Neutrophil (primary cell): ENCODE measurements around the gene MASP1.
"Not testable (repeated sequence)": the region's sequence is repeated elsewhere in the genome, so short reads cannot be mapped to it uniquely, and the experiment has no call there.

ENCODE experiments used
- H3K27ac ChIP-seq: fragments of 200-600 bp; sonication (generic); 2 replicates; pipeline ENCODE4 v1.5.1; 2016; ENCODE audit warnings: mild to moderate bottlenecking, moderate library complexity
- H3K27me3 ChIP-seq: fragments of 200-600 bp; sonication (generic); 2 replicates; pipeline ENCODE4 v1.6.0; 2016; ENCODE audit warnings: mild to moderate bottlenecking
- H3K36me3 ChIP-seq: fragments of 200-600 bp; sonication (generic); 2 replicates; pipeline ENCODE4 v1.5.1; 2017
- H3K4me1 ChIP-seq, 2 experiments: fragments of 200-600 bp in 1 of 2; sonication (generic) in 1 of 2; 1 replicate in 1 of 2; 2 replicates in 1 of 2; pipeline versions ENCODE4 v1.5.1 to v1.6.1; 2013 to 2016; ENCODE audit warnings: low read depth in 1 of 2, low read length in 1 of 2, mild to moderate bottlenecking in 1 of 2, moderate library complexity in 1 of 2; ENCODE audit not compliant: control insufficient read depth in 1 of 2, insufficient read depth in 1 of 2
- H3K4me3 ChIP-seq, 2 experiments: fragments of 200-600 bp in 1 of 2; sonication (generic) in 1 of 2; 1 replicate in 1 of 2; 2 replicates in 1 of 2; pipeline ENCODE4 v1.5.1; 2013 to 2016; ENCODE audit warnings: low read depth in 1 of 2, low read length in 1 of 2, mild to moderate bottlenecking in 1 of 2, moderate library complexity in 1 of 2
- H3K9me3 ChIP-seq: fragments of 200-600 bp; sonication (generic); 2 replicates; pipeline ENCODE4 v1.5.1; 2016
- TF ChIP-seq, protein P1 (sequence below): fragments of 200-600 bp; sonication (generic); IDR thresholded peaks from 2 replicates; pipeline ENCODE4 v1.5.1; 2016; ENCODE audit warnings: antibody characterized with exemption

The MASP1 gene

DNA sequence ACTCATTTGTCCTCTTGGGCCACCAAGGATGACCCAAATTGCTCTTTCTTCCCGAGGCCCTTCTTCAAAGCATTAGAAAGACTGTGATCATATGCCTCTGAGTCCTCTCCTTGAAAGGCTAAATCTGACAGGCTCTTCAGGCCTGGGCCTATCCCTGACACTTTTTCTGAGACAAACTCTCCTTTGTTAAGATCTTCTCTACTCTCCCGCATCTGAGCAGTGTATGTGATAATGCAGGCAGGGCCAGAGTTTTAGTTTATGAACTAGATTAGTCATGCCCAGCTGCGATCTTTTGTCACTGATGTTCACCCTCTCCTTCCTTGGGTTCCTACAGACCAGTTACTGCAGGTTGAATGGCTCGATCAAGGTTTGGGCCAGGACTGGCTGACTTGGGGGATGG, 39.2 kb downstream of the MASP1 start:
- Histone ChIP-seq H3K4me1 (no peaks in the 10 kb centered on the region), H3K36me3 (no peaks in the 10 kb centered on the region), H3K9me3 (no peaks in the 10 kb centered on the region), H3K27ac (no peak overlapping the region), H3K4me3 (no peak overlapping the region), H3K27me3 (no peaks in the 10 kb centered on the region)
- TF ChIP-seq, protein P1, sequence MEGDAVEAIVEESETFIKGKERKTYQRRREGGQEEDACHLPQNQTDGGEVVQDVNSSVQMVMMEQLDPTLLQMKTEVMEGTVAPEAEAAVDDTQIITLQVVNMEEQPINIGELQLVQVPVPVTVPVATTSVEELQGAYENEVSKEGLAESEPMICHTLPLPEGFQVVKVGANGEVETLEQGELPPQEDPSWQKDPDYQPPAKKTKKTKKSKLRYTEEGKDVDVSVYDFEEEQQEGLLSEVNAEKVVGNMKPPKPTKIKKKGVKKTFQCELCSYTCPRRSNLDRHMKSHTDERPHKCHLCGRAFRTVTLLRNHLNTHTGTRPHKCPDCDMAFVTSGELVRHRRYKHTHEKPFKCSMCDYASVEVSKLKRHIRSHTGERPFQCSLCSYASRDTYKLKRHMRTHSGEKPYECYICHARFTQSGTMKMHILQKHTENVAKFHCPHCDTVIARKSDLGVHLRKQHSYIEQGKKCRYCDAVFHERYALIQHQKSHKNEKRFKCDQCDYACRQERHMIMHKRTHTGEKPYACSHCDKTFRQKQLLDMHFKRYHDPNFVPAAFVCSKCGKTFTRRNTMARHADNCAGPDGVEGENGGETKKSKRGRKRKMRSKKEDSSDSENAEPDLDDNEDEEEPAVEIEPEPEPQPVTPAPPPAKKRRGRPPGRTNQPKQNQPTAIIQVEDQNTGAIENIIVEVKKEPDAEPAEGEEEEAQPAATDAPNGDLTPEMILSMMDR, result no peak

DNA sequence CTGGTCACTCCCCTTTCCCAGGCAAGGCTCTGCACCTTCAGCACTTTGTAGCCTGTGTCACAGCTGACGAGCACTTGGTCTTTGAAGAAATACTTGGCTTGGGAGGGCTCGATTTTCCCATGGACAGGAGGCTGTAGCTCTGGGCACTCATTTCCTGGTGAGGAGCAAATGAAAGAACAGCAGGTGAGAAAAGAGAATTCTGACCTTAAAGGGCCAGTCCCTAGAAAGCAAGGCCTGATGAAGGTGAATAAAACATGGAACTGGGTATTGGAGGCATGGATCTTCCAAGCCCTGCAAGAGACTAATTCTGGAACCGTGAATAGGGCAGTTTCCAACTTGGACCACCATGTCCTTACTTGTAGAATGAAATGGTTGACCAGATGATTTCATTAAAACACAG, 39.9 kb downstream of the MASP1 start:
- TF ChIP-seq, protein P1, result no peak
- no peak overlapping the region for H3K27ac ChIP-seq
- H3K4me1 ChIP-seq, result no peaks in the 10 kb centered on the region
- no peak overlapping the region for H3K4me3 ChIP-seq
- no peaks in the 10 kb centered on the region for H3K9me3 ChIP-seq
- H3K27me3 ChIP-seq, result no peaks in the 10 kb centered on the region
- no peaks in the 10 kb centered on the region for H3K36me3 ChIP-seq

DNA sequence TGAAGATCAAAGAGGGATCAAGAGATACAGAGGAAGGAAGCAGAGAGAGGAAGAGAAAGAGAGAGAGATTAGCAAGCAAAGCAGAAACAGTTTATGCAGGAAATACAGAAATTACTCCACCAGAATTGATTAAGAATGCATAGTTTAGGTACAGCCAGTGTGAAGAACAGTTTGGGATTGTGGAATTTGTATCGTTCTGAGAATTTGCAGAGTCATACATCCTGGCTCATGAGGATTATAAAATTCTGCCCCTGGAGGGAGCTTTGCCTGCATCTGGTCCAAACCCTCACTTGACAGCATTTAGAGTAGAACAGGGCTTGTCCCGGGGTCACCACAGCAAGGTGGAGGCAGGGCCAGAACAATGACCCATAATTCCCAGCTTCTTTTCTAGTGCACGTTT, 44.1 kb downstream of the MASP1 start:
- H3K36me3 ChIP-seq, result no peaks in the 10 kb centered on the region
- TF ChIP-seq, protein P1, result no peak
- no peaks in the 10 kb centered on the region for H3K4me1 ChIP-seq
- H3K27me3 ChIP-seq, result no peaks in the 10 kb centered on the region
- no peaks in the 10 kb centered on the region for H3K9me3 ChIP-seq
- H3K27ac ChIP-seq, result no peak overlapping the region
- no peak overlapping the region for H3K4me3 ChIP-seq

DNA sequence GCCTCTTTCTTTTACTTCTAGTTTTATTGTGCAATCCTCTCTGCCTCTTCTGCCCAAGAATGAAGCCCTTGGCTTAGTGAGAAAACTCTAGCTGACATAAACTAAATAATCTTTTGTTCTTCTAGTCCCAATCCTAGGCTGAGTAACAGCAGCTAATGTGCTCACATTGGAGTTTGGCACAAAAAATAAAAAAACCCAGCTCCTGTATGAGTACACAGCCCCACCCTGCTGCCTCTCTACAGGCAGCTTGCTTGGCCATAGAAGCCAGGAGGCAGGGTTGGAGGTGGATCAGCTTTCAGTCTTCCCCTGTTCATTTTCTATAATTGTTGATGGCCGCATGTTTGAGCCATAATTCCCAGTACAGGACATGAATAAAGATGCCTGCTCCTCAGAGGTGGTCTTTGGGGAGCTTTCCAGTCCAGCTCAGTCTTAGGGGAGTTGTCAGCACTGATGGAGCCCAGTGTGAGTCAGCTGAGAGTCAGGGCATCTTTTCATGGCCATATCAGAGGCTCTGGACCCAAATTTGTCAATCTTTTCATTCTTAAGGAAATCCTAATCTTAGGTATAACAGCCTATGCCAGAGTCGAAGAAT, 47.5 kb downstream of the MASP1 start:
- Histone ChIP-seq H3K36me3 (no peaks in the 10 kb centered on the region), H3K4me1 (no peaks in the 10 kb centered on the region), H3K27me3 (no peaks in the 10 kb centered on the region), H3K27ac (no peak overlapping the region), H3K9me3 (no peaks in the 10 kb centered on the region), H3K4me3 (no peak overlapping the region)
- TF ChIP-seq, protein P1, result no peak

DNA sequence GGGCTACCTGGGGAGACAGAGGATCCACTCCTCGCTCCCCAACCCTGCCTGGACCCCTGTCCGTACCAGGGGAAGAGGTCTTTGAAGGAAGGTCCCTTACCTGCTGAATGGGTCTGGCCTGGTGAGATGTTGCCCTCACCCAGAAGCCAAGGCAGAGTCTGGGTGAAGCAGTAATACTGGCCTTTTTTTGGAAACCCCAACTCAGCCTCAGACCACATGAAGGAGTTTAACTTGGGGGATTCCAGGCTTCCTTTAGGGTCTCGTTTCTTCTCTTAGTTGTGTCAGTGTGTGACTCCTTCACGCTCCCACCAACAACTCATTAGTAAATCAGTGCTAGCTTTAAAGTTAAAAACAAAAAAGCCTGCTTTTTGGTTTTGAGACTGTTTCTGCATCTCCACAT, 48.6 kb downstream of the MASP1 start:
- no peaks in the 10 kb centered on the region for H3K4me1 ChIP-seq
- H3K4me3 ChIP-seq, result no peak overlapping the region
- TF ChIP-seq, protein P1, result no peak
- H3K9me3 ChIP-seq, result no peaks in the 10 kb centered on the region
- H3K27me3 ChIP-seq, result no peaks in the 10 kb centered on the region
- H3K36me3 ChIP-seq, result no peaks in the 10 kb centered on the region
- H3K27ac ChIP-seq, result no peak overlapping the region

DNA sequence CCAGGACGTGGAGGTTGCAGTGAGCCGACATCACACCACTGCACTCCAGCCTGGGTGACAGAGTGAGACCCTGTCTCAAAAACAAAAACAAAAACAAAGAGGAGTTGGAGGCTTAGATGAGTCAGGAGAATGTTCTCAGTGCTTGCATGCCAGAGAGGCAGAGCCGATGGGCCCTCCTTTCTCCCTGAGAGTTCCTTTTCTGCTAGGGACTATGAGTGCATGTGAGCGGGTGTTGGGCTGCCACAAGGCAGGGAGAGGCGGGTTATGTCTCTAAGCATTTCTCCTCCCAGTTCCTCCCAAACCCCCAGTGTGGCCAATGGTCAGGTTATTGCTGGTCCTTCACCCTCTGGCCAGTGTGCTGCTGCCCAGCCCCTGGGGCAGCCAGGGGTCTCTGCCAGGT, 49.1 kb downstream of the MASP1 start:
- no peak overlapping the region for H3K27ac ChIP-seq
- H3K27me3 ChIP-seq, result no peaks in the 10 kb centered on the region
- TF ChIP-seq, protein P1, result no peak

DNA sequence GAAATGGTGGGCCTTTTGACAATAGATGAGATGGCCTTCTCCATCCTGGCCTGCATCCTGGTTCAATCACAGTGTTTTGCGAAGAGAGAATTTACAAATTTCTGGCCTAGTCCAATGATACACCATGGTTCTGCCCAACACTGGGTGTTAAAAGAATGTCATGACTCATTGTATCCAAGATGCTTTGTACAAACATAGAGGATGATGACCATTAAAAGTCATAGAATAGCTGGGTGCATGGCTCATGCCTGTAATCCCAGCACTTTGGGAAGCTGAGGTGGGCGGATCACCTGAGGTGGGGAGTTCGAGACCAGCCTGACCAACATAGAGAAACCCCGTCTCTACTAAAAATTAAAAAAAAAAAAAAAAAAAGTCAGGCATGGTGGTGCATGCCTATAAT, 52.7 kb downstream of the MASP1 start:
- not testable (repeated sequence) for H3K27ac ChIP-seq, H3K4me1 ChIP-seq, H3K27me3 ChIP-seq, H3K4me3 ChIP-seq, H3K36me3 ChIP-seq, H3K9me3 ChIP-seq

More for the DNA sequence above, 49.1 kb downstream of the MASP1 start:
- H3K36me3 ChIP-seq, result no peaks in the 10 kb centered on the region
- H3K9me3 ChIP-seq, result no peaks in the 10 kb centered on the region
- H3K4me1 ChIP-seq, result no peaks in the 10 kb centered on the region
- no peak overlapping the region for H3K4me3 ChIP-seq
